Liver (tissue), 9 donors: ENCODE data around the gene RBM42. TPM values are rescaled to one million over a fixed set of nuclear protein-coding genes. Genes with fewer than 3 reads are reported as not detected.

ENCODE experiments used
- DNase-seq: peaks from one replicate; pipeline ENCODE4 v3.0.0-alpha.2; 2017; ENCODE audit warnings: low spot score
- H3K27ac ChIP-seq, 2 donors: one replicate each; pipeline ENCODE4 v1.7.0; 2013; ENCODE audit warnings: inconsistent platforms in 2 of 2, low read length in 2 of 2, control low read depth in 1 of 2, low read depth in 1 of 2, mild to moderate bottlenecking in 1 of 2
- H3K27me3 ChIP-seq, 4 donors: one replicate each; pipeline versions ENCODE4 v1.6.1 to v1.7.0; 2013; ENCODE audit warnings: low read length in 3 of 4, inconsistent platforms in 1 of 4, mild to moderate bottlenecking in 1 of 4, moderate library complexity in 1 of 4; ENCODE audit not compliant: control insufficient read depth in 4 of 4, insufficient read depth in 4 of 4
- H3K36me3 ChIP-seq, 4 donors: one replicate each; pipeline versions ENCODE4 v1.6.1 to v1.7.0; 2013; ENCODE audit warnings: low read length in 3 of 4, mild to moderate bottlenecking in 3 of 4, low read depth in 1 of 4, moderate library complexity in 1 of 4; ENCODE audit not compliant: control insufficient read depth in 4 of 4, insufficient read depth in 3 of 4
- H3K4me1 ChIP-seq, 4 donors: one replicate each; pipeline versions ENCODE4 v1.6.1 to v1.7.0; 2013; ENCODE audit warnings: low read length in 3 of 4, mild to moderate bottlenecking in 3 of 4, moderate library complexity in 1 of 4; ENCODE audit not compliant: control insufficient read depth in 4 of 4, insufficient read depth in 4 of 4
- H3K4me3 ChIP-seq, 3 donors: one replicate each; pipeline versions ENCODE4 v1.6.1 to v1.7.0; 2013; ENCODE audit warnings: low read length in 3 of 3, control low read depth in 1 of 3, low read depth in 1 of 3, mild to moderate bottlenecking in 1 of 3
- H3K9ac ChIP-seq, 2 donors: one replicate each; pipeline ENCODE4 v1.7.0; 2013; ENCODE audit warnings: low read length in 2 of 2, mild to moderate bottlenecking in 2 of 2, moderate library complexity in 2 of 2, control low read depth in 1 of 2, low read depth in 1 of 2
- H3K9me3 ChIP-seq, 4 donors: one replicate each; pipeline versions ENCODE4 v1.6.1 to v1.7.0; 2013; ENCODE audit warnings: low read length in 3 of 4; ENCODE audit not compliant: control insufficient read depth in 4 of 4
- EGR1 ChIP-seq, 2 donors: IDR thresholded peaks; 2 replicates each; pipeline ENCODE4 v1.6.1; 2016 to 2018; ENCODE audit warnings: antibody characterized with exemption in 2 of 2, low read depth in 2 of 2
- FOXA1 ChIP-seq: IDR thresholded peaks from 2 replicates; pipeline ENCODE4 v1.6.1; 2016; ENCODE audit warnings: antibody characterized with exemption
- FOXA2 ChIP-seq: IDR thresholded peaks from 2 replicates; pipeline ENCODE4 v1.6.1; 2016; ENCODE audit warnings: antibody characterized with exemption
- GABPA ChIP-seq, 2 donors: IDR thresholded peaks in 1 of 2; conservative IDR thresholded peaks in 1 of 2; 2 replicates each; pipeline ENCODE4 v1.6.1; 2016; ENCODE audit warnings: antibody characterized with exemption in 2 of 2, mild to moderate bottlenecking in 1 of 2, moderate library complexity in 1 of 2
- HNF4A ChIP-seq, 2 donors: conservative IDR thresholded peaks; 2 replicates each; pipeline ENCODE4 v1.6.1; 2016; ENCODE audit warnings: antibody characterized with exemption in 2 of 2, mild to moderate bottlenecking in 2 of 2
- HNF4G ChIP-seq: IDR thresholded peaks from 2 replicates; pipeline ENCODE4 v1.6.1; 2016; ENCODE audit warnings: antibody characterized with exemption
- JUND ChIP-seq, 2 donors: IDR thresholded peaks; 2 replicates each; pipeline ENCODE4 v1.6.1; 2016; ENCODE audit warnings: antibody characterized with exemption in 2 of 2
- RAD21 ChIP-seq, 2 donors: IDR thresholded peaks; 2 replicates each; pipeline ENCODE4 v1.6.1; 2016; ENCODE audit warnings: antibody characterized with exemption in 2 of 2, mild to moderate bottlenecking in 2 of 2
- RXRA ChIP-seq, 2 donors: IDR thresholded peaks; 2 replicates each; pipeline ENCODE4 v1.6.1; 2017 to 2018; ENCODE audit warnings: antibody characterized with exemption in 2 of 2, mild to moderate bottlenecking in 1 of 2
- SP1 ChIP-seq: IDR thresholded peaks from 2 replicates; pipeline ENCODE4 v1.6.1; 2018; ENCODE audit warnings: antibody characterized with exemption, mild to moderate bottlenecking
- TAF1 ChIP-seq: conservative IDR thresholded peaks from 2 replicates; pipeline ENCODE4 v1.6.1; 2016; ENCODE audit warnings: antibody characterized with exemption, mild to moderate bottlenecking
- YY1 ChIP-seq: IDR thresholded peaks from 2 replicates; pipeline ENCODE4 v1.6.1; 2016; ENCODE audit warnings: antibody characterized with exemption, mild to moderate bottlenecking
- WGBS: extraction: QIAGEN DNeasy Blood & Tissue Kit; methylation state at CpG from one replicate; pipeline ENCODE4 v1.1.7; 2013; 5-methylcytosine and 5-hydroxymethylcytosine counted together
- polyA plus RNA-seq, 2 donors: library from polyadenylated mRNA; stranded (reverse) in 1 of 2; unstranded in 1 of 2; fragments of 200-250 nt in 1 of 2; fragments of >200 nt in 1 of 2; fragmentation: Nextera tagmentation in 1 of 2; extraction: Ambion mirVana in 1 of 2; gene quantifications; one replicate each; pipeline versions ENCODE4 v1.2.1 to v1.2.3, GENCODE V29; 2013 to 2015
- total RNA-seq, 2 donors: library from RNA; depleted of rRNA; stranded (reverse); fragments of >200 nt; gene quantifications; one replicate each; pipeline ENCODE4 v1.2.3, GENCODE V29; 2014
- TF ChIP-seq, protein P1 (sequence below): IDR thresholded peaks from 2 replicates; pipeline ENCODE4 v1.6.1; 2016; ENCODE audit warnings: antibody characterized with exemption
- TF ChIP-seq, protein P2 (sequence below): IDR thresholded peaks from 2 replicates; pipeline ENCODE4 v1.6.1; 2016; ENCODE audit warnings: antibody characterized with exemption, mild to moderate bottlenecking
- TF ChIP-seq, protein P3 (sequence below): IDR thresholded peaks from 2 replicates; pipeline ENCODE4 v1.6.1; 2016; ENCODE audit warnings: antibody characterized with exemption
- TF ChIP-seq, protein P4 (sequence below): fragments of 150-350 bp; IDR thresholded peaks from 2 replicates; pipeline ENCODE4 v1.5.1; 2017; ENCODE audit warnings: improper control_type of control experiment, low read depth, low read length; ENCODE audit not compliant: missing input control
- TF ChIP-seq, protein P5 (sequence below): IDR thresholded peaks from 2 replicates; pipeline ENCODE4 v1.6.1; 2016; ENCODE audit warnings: antibody characterized with exemption
- donor health status: healthy.
- donor health status: healthy.
- donor health status: healthy.
- donor health status: healthy.
- donor health status: healthy.

The RBM42 gene
- total and polyA plus RNA-seq, 4 donors, result 17.8 to 34.7 (median 20.1) TPM

DNA sequence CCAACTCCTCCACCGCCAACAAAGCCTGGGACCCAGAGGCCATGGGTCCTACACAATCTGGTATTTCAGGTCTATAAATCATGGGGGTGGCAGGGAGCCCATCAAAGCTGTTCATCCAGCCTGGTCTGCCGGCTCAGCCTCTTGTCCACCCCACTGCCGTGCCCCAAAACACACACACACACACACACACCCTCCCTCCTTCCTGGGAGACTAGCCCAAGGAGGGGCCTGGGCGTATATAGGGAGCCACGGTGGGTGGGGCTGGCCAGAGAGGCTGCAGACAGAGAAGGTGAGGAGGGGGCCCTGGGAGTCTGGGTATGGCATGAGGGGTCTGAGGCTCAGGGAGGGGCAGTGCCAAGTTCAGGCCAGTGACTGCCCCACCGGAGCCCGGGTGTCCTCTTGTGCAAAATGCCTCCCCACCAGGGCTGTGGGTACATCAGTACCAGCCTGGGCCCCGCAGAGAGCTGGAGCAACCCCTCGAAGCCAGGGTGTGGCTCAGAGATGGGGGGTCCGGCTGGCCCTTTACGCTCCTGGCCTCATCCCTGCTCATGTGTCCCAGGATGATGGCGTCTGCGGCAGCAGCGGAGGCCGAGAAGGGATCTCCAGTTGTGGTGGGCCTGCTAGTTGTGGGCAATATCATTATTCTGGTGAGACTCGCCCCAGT lies 37.5 kb downstream of the RBM42 start, which contains the start of gene UPK1A:
TSS of gene UPK1A (plus strand) at position 267 of the 663 bp plus-strand sequence. CDS start at position 563, 296 bp downstream.
- WGBS, result 82% methylated on average over 16 of the region's 16 CpGs
- DNase-seq, result no peak
- Histone ChIP-seq H3K9me3 (no peaks in the 10 kb centered on the region), H3K4me1 (peaks cover 2 to 3% (median 3%) of the 10 kb centered on the region in 4 donors), H3K4me3 (no peak within 1 kb of the TSS), H3K27me3 (no peaks in the 10 kb centered on the region), H3K27ac (no peak within 1 kb of the TSS), H3K9ac (no peak within 1 kb of the TSS), H3K36me3 (peaks cover 2 to 6% (median 5%) of the 10 kb centered on the region in 4 donors)
- TF ChIP-seq HNF4A (conservative IDR thresholded peaks at IDR 0.05) (no peak), RXRA (IDR thresholded peaks at IDR 0.05) (no peak), HNF4G (no peak), YY1 (no peak), JUND (IDR thresholded peaks at IDR 0.05) (no peak), RAD21 (IDR thresholded peaks at IDR 0.05) (no peak), FOXA2 (no peak), EGR1 (IDR thresholded peaks at IDR 0.05; ENCODE audit: low read depth in 2 of 2) (no peak), GABPA (IDR thresholded peaks at IDR 0.05 in 1 of 2, conservative IDR thresholded peaks at IDR 0.05 in 1 of 2) (no peak), FOXA1 (no peak), SP1 (no peak), TAF1 (no peak)
- TF ChIP-seq, protein P1, sequence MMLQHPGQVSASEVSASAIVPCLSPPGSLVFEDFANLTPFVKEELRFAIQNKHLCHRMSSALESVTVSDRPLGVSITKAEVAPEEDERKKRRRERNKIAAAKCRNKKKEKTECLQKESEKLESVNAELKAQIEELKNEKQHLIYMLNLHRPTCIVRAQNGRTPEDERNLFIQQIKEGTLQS, result no peak
- TF ChIP-seq, protein P2, sequence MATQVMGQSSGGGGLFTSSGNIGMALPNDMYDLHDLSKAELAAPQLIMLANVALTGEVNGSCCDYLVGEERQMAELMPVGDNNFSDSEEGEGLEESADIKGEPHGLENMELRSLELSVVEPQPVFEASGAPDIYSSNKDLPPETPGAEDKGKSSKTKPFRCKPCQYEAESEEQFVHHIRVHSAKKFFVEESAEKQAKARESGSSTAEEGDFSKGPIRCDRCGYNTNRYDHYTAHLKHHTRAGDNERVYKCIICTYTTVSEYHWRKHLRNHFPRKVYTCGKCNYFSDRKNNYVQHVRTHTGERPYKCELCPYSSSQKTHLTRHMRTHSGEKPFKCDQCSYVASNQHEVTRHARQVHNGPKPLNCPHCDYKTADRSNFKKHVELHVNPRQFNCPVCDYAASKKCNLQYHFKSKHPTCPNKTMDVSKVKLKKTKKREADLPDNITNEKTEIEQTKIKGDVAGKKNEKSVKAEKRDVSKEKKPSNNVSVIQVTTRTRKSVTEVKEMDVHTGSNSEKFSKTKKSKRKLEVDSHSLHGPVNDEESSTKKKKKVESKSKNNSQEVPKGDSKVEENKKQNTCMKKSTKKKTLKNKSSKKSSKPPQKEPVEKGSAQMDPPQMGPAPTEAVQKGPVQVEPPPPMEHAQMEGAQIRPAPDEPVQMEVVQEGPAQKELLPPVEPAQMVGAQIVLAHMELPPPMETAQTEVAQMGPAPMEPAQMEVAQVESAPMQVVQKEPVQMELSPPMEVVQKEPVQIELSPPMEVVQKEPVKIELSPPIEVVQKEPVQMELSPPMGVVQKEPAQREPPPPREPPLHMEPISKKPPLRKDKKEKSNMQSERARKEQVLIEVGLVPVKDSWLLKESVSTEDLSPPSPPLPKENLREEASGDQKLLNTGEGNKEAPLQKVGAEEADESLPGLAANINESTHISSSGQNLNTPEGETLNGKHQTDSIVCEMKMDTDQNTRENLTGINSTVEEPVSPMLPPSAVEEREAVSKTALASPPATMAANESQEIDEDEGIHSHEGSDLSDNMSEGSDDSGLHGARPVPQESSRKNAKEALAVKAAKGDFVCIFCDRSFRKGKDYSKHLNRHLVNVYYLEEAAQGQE, result no peak
- TF ChIP-seq, protein P3, sequence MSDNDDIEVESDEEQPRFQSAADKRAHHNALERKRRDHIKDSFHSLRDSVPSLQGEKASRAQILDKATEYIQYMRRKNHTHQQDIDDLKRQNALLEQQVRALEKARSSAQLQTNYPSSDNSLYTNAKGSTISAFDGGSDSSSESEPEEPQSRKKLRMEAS, result no peak
- TF ChIP-seq, protein P4, sequence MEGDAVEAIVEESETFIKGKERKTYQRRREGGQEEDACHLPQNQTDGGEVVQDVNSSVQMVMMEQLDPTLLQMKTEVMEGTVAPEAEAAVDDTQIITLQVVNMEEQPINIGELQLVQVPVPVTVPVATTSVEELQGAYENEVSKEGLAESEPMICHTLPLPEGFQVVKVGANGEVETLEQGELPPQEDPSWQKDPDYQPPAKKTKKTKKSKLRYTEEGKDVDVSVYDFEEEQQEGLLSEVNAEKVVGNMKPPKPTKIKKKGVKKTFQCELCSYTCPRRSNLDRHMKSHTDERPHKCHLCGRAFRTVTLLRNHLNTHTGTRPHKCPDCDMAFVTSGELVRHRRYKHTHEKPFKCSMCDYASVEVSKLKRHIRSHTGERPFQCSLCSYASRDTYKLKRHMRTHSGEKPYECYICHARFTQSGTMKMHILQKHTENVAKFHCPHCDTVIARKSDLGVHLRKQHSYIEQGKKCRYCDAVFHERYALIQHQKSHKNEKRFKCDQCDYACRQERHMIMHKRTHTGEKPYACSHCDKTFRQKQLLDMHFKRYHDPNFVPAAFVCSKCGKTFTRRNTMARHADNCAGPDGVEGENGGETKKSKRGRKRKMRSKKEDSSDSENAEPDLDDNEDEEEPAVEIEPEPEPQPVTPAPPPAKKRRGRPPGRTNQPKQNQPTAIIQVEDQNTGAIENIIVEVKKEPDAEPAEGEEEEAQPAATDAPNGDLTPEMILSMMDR, result no peak
- TF ChIP-seq, protein P5, sequence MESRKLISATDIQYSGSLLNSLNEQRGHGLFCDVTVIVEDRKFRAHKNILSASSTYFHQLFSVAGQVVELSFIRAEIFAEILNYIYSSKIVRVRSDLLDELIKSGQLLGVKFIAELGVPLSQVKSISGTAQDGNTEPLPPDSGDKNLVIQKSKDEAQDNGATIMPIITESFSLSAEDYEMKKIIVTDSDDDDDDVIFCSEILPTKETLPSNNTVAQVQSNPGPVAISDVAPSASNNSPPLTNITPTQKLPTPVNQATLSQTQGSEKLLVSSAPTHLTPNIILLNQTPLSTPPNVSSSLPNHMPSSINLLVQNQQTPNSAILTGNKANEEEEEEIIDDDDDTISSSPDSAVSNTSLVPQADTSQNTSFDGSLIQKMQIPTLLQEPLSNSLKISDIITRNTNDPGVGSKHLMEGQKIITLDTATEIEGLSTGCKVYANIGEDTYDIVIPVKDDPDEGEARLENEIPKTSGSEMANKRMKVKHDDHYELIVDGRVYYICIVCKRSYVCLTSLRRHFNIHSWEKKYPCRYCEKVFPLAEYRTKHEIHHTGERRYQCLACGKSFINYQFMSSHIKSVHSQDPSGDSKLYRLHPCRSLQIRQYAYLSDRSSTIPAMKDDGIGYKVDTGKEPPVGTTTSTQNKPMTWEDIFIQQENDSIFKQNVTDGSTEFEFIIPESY, result no peak
